GM23338 (cell line): ENCODE data around the gene IL11. TPM values are rescaled to one million over a fixed set of nuclear protein-coding genes. Genes with fewer than 3 reads are reported as not detected.
A peak's percentile ranks its signal among the peaks of the same experiment; 100 is the strongest.
"Not testable (repeated sequence)": the region's sequence is repeated elsewhere in the genome, so short reads cannot be mapped to it uniquely, and the experiment has no call there.

Experiments used
- ATAC-seq: fragments of 200-7000 bp; cut with Tn5 transposase; 3 replicates; pipeline ENCODE4 v1.9.1; 2020
- DNase-seq: peaks from one replicate; pipeline ENCODE4 v3.0.0-alpha.2; 2015; ENCODE audit warnings: low spot score
- H2AFZ ChIP-seq: fragments of 200-600 bp; sonication (generic); 2 replicates; pipeline ENCODE4 v1.8.0; 2016; ENCODE audit warnings: antibody characterized with exemption, mild to moderate bottlenecking, moderate library complexity
- H3F3A ChIP-seq: fragments of 200-600 bp; sonication (generic); replicated peaks from 2 replicates; pipeline ENCODE4 v1.8.0; 2017; ENCODE audit warnings: antibody characterized with exemption, mixed run types, low read depth
- H3K27ac ChIP-seq: fragments of 200-600 bp; sonication (generic); 2 replicates; pipeline ENCODE4 v1.6.1; 2016; ENCODE audit warnings: low read depth
- H3K27me3 ChIP-seq: fragments of 200-600 bp; sonication (generic); 2 replicates; pipeline ENCODE4 v1.8.0; 2016; ENCODE audit warnings: mild to moderate bottlenecking, mixed run types, moderate library complexity; ENCODE audit not compliant: insufficient read depth
- H3K36me3 ChIP-seq: fragments of 200-600 bp; sonication (generic); 2 replicates; pipeline ENCODE4 v1.8.0; 2016; ENCODE audit warnings: mild to moderate bottlenecking; ENCODE audit not compliant: insufficient read depth
- H3K4me1 ChIP-seq: fragments of 200-600 bp; sonication (generic); 2 replicates; pipeline ENCODE4 v1.8.0; 2016; ENCODE audit warnings: mild to moderate bottlenecking, moderate library complexity; ENCODE audit not compliant: insufficient read depth
- H3K4me2 ChIP-seq: fragments of 200-600 bp; sonication (generic); 2 replicates; pipeline ENCODE4 v1.7.1; 2017; ENCODE audit warnings: mixed run types
- H3K4me3 ChIP-seq: fragments of 200-600 bp; sonication (generic); 2 replicates; pipeline ENCODE4 v1.6.1; 2016; ENCODE audit warnings: mixed run types
- H3K79me2 ChIP-seq: fragments of 200-600 bp; sonication (generic); replicated peaks from 2 replicates; pipeline ENCODE4 v1.8.0; 2017; ENCODE audit warnings: mild to moderate bottlenecking; ENCODE audit not compliant: insufficient read depth
- H3K9me2 ChIP-seq: fragments of 200-600 bp; sonication (generic); 2 replicates; pipeline ENCODE4 v1.8.0; 2017; ENCODE audit not compliant: insufficient read depth
- H4K20me1 ChIP-seq: fragments of 200-600 bp; sonication (generic); replicated peaks from 2 replicates; pipeline ENCODE4 v1.8.0; 2017; ENCODE audit warnings: mild to moderate bottlenecking; ENCODE audit not compliant: insufficient read depth
- H3K27ac Mint-ChIP-seq: 2 replicates; pipeline ENCODE4 v1.8.0; 2020; ENCODE audit warnings: inconsistent platforms, mild to moderate bottlenecking, moderate library complexity, mixed read lengths
- H3K27me3 Mint-ChIP-seq: 3 replicates; pipeline ENCODE4 v1.8.0; 2022; ENCODE audit warnings: low read depth, mild to moderate bottlenecking, moderate library complexity, mixed read lengths, inconsistent platforms; ENCODE audit not compliant: insufficient read depth, poor library complexity
- H3K36me3 Mint-ChIP-seq: 3 replicates; pipeline ENCODE4 v1.8.0; 2021; ENCODE audit warnings: low read depth, mild to moderate bottlenecking, inconsistent platforms, moderate library complexity, mixed read lengths
- H3K4me1 Mint-ChIP-seq: 3 replicates; pipeline ENCODE4 v1.8.0; 2020; ENCODE audit warnings: mild to moderate bottlenecking, inconsistent platforms, mixed read lengths
- H3K4me3 Mint-ChIP-seq: 3 replicates; pipeline ENCODE4 v1.8.0; 2021; ENCODE audit warnings: moderate library complexity, mild to moderate bottlenecking, inconsistent platforms, mixed read lengths
- H3K9me3 Mint-ChIP-seq: 3 replicates; pipeline ENCODE4 v1.8.0; 2020; ENCODE audit warnings: moderate library complexity, mild to moderate bottlenecking, inconsistent platforms, mixed read lengths
- CREB1 ChIP-seq: fragments of 250-450 bp; sonication (Bioruptor Pico); IDR thresholded peaks from 2 replicates; pipeline ENCODE4 v1.5.0; 2020; ENCODE audit warnings: low read depth, mild to moderate bottlenecking, moderate library complexity
- POLR2AphosphoS5 ChIP-seq: IDR thresholded peaks from 2 replicates; pipeline ENCODE4 v1.6.1; 2016; ENCODE audit warnings: antibody characterized with exemption, low read depth
- polyA plus RNA-seq: library from polyadenylated mRNA; unstranded; fragments of >200 nt; fragmentation: Nextera tagmentation; extraction: Ambion mirVana; gene quantifications from 2 replicates; pipeline ENCODE4 v1.2.1, GENCODE V29; 2016
- total RNA-seq: library from RNA; depleted of rRNA; stranded (reverse); fragments of >200 nt; shearing (Covaris generic); gene quantifications from 2 replicates; pipeline ENCODE4 v1.2.3, GENCODE V29; 2014
- TF ChIP-seq, protein P1 (sequence below): fragments of 250-450 bp; sonication (Bioruptor Pico); IDR thresholded peaks from 2 replicates; pipeline ENCODE4 v1.5.0; 2020; ENCODE audit warnings: mild to moderate bottlenecking, moderate library complexity

IL11 gene
- total and polyA plus RNA-seq, 2 experiments from 2014 or later, result 0.58 to 2.2 TPM

DNA sequence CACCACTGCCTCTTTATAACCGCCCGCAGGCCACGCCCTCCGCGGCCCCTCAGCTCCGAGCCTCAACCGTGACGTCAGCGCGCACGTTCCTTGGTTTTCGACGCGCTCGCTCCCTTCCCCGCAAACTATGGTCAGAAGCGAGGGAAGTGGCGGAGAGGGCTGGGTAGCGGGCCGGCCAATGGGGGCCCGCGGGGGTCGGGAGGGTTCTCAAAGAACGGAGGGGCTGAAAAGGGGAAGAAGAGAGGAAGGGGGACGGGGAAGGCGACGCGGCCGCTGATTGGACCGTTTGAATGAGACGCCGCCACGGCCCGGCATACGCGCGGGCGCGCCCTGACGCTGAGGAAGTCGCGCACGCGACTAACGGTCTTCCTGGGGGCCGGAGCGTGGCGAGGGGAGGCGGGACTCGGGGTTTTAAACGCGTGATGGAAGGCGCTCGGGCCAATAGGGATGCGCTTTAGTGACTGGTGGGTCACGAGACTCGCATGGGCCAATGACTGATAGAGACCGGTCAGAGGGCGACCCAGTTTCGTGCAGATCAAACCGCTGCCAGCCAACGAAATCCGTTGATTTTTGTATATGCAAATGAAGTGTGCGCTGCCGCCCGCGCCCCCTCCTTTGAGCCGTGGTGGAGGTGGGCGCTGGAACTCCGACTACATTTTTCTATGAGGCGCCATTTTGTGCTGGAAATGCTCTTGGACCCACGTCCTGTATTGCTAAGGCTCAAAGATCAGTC lies 37.7 kb upstream of the IL11 start:
- Mint-ChIP-seq H3K27ac (peak overlapping the region; percentile 98), H3K4me1 (peaks cover 22% of the 10 kb centered on the region), H3K9me3 (peaks cover 30% of the 10 kb centered on the region), H3K4me3 (peak overlapping the region; percentile 91), H3K27me3 (peaks cover 23% of the 10 kb centered on the region), H3K36me3 (peaks cover 65% of the 10 kb centered on the region)
- Histone ChIP-seq H3K4me3 (peak overlapping the region; percentile 94), H3K79me2 (peaks cover 44% of the 10 kb centered on the region), H3K27me3 (no peaks in the 10 kb centered on the region), H4K20me1 (peaks cover 42% of the 10 kb centered on the region), H2AFZ (no peak overlapping the region), H3F3A (peaks cover 38% of the 10 kb centered on the region), H3K36me3 (peaks cover 34% of the 10 kb centered on the region), H3K4me1 (peaks cover 19% of the 10 kb centered on the region), H3K9me2 (peaks cover 8% of the 10 kb centered on the region), H3K27ac (peak overlapping the region; percentile 97), H3K4me2 (peak overlapping the region; percentile 93)
- TF ChIP-seq CREB1 (peak; percentile 95), POLR2AphosphoS5 (no peak)
- TF ChIP-seq, protein P1, sequence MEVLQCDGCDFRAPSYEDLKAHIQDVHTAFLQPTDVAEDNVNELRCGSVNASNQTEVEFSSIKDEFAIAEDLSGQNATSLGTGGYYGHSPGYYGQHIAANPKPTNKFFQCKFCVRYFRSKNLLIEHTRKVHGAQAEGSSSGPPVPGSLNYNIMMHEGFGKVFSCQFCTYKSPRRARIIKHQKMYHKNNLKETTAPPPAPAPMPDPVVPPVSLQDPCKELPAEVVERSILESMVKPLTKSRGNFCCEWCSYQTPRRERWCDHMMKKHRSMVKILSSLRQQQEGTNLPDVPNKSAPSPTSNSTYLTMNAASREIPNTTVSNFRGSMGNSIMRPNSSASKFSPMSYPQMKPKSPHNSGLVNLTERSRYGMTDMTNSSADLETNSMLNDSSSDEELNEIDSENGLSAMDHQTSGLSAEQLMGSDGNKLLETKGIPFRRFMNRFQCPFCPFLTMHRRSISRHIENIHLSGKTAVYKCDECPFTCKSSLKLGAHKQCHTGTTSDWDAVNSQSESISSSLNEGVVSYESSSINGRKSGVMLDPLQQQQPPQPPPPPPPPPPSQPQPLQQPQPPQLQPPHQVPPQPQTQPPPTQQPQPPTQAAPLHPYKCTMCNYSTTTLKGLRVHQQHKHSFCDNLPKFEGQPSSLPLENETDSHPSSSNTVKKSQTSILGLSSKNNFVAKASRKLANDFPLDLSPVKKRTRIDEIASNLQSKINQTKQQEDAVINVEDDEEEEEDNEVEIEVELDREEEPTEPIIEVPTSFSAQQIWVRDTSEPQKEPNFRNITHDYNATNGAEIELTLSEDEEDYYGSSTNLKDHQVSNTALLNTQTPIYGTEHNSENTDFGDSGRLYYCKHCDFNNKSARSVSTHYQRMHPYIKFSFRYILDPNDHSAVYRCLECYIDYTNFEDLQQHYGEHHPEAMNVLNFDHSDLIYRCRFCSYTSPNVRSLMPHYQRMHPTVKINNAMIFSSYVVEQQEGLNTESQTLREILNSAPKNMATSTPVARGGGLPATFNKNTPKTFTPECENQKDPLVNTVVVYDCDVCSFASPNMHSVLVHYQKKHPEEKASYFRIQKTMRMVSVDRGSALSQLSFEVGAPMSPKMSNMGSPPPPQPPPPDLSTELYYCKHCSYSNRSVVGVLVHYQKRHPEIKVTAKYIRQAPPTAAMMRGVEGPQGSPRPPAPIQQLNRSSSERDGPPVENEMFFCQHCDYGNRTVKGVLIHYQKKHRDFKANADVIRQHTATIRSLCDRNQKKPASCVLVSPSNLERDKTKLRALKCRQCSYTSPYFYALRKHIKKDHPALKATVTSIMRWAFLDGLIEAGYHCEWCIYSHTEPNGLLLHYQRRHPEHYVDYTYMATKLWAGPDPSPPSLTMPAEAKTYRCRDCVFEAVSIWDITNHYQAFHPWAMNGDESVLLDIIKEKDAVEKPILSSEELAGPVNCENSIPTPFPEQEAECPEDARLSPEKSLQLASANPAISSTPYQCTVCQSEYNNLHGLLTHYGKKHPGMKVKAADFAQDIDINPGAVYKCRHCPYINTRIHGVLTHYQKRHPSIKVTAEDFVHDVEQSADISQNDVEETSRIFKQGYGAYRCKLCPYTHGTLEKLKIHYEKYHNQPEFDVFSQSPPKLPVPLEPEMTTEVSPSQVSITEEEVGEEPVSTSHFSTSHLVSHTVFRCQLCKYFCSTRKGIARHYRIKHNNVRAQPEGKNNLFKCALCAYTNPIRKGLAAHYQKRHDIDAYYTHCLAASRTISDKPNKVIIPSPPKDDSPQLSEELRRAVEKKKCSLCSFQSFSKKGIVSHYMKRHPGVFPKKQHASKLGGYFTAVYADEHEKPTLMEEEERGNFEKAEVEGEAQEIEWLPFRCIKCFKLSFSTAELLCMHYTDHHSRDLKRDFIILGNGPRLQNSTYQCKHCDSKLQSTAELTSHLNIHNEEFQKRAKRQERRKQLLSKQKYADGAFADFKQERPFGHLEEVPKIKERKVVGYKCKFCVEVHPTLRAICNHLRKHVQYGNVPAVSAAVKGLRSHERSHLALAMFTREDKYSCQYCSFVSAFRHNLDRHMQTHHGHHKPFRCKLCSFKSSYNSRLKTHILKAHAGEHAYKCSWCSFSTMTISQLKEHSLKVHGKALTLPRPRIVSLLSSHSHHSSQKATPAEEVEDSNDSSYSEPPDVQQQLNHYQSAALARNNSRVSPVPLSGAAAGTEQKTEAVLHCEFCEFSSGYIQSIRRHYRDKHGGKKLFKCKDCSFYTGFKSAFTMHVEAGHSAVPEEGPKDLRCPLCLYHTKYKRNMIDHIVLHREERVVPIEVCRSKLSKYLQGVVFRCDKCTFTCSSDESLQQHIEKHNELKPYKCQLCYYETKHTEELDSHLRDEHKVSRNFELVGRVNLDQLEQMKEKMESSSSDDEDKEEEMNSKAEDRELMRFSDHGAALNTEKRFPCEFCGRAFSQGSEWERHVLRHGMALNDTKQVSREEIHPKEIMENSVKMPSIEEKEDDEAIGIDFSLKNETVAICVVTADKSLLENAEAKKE (CRISPR knock-in tag), result no peak
- DNase-seq (peak; percentile 99), ATAC-seq (peak; percentile 95)

- peaks cover 44% of the 10 kb centered on the region for H3K79me2 ChIP-seq
Observed at GRCh38 chr19:55407550-55407799, 37.2 kb upstream of the IL11 start, which contains the start of gene UBE2S. Gene UBE2S (minus strand): TSS chr19:55407788. CDS start chr19:55407589, 199 bp downstream.

More at GRCh38 chr19:55407550-55407799, 37.2 kb upstream of the IL11 start, which contains the start of gene UBE2S:
- Mint-ChIP-seq H3K4me1 (peaks cover 25% of the 10 kb centered on the region), H3K36me3 (peaks cover 70% of the 10 kb centered on the region), H3K27me3 (peaks cover 23% of the 10 kb centered on the region), H3K4me3 (peak within 1 kb of the TSS; percentile 91), H3K27ac (peak within 1 kb of the TSS; percentile 98), H3K9me3 (peaks cover 30% of the 10 kb centered on the region)
- Histone ChIP-seq H3F3A (peaks cover 43% of the 10 kb centered on the region), H3K27ac (peak within 1 kb of the TSS; percentile 97), H3K36me3 (peaks cover 38% of the 10 kb centered on the region), H3K4me1 (peaks cover 21% of the 10 kb centered on the region), H3K4me3 (peak within 1 kb of the TSS; percentile 94), H3K4me2 (peak within 1 kb of the TSS; percentile 93), H4K20me1 (peaks cover 47% of the 10 kb centered on the region)
- not testable (repeated sequence) for H2AFZ ChIP-seq, H3K27me3 ChIP-seq, DNase-seq, H3K9me2 ChIP-seq
- ATAC-seq, result peak; percentile 72
- peak; percentile 98 for TF ChIP-seq POLR2AphosphoS5
